DMS 273 (cell line): ENCODE measurements around the gene SIRT2.
"Not testable (repeated sequence)": the region's sequence is repeated elsewhere in the genome, so short reads cannot be mapped to it uniquely, and the experiment has no call there.

Experiments
- DNase-seq: peaks from one replicate; lab custom pipeline; 2025; ENCODE audit not compliant: unreplicated experiment; lab: John Stamatoyannopoulos, UW

SIRT2 gene

DNA sequence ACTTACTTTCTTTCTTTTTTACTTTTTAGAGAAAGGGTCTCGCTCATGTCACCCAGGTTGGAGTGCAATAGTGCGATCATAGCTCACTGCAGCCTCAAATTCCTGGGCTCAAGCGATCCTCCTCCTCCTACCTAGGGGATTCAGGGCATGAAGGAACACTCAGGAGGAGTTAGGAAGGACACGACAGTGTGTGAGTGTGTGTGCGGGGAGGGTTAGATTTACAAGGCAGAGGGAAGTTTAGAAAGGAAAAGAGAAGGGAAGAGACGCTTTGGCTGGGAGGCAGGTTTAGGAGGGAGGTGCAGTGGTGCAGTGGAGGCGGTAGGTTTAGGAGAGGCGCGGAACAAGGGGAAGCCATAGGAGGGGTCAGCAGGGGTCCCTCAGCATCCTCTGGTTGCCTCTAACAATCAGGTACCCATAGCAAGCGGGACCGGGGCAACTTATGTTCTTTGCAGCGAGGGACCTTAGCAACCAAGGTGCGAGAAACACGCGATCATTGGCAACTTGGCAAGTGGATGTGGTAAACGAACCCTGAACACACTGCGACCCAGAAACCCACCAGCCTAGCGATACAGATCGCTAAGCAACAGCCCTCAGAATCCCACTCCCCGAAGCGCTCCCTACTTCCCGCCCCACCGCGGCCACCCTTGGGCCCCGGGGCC, 501 bp downstream of the SIRT2 start:
- DNase-seq: peak; percentile 71

DNA sequence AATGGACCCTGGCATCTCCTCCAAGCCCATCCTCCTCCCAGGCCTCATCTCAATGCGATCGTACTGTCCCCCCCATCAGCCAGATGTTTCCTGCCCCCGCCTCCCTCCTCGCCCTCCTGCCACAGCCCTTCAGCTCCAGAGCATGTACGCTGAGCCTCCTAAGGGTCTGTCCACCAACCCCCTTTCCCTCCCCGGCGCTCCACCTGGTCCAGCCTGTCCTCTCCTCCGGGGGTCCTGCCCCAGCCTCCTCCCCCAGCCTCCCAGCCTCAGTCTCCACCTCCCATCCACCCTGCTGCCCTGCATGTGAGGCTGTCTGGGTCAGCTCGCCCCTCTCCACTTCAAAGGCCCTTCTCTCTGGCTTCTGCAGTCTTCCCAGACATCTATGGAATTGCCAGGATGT, 4.5 kb downstream of the SIRT2 start:
- DNase-seq: no peak

DNA sequence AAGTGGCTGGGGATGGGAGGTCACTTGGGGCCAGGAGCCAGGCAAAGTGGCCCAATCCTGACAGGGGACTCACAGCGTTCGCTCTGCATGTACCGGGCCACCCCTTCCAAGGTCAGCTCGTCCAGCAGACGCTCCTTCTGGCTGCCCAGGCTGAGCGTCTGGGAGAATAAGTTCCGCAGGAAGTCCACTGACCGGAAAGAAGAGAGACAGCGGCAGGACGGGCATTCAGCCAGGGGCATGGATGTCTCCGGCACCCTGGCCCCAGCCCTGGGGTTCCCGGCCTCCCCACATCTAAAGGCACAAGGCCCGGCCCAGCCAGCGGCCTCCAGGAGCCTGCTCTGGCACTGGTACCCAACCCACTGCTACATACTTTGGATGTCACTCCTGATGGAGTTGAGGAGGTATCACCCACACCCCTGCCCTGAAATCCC, 6.1 kb downstream of the SIRT2 start:
- no peak for DNase-seq

DNA sequence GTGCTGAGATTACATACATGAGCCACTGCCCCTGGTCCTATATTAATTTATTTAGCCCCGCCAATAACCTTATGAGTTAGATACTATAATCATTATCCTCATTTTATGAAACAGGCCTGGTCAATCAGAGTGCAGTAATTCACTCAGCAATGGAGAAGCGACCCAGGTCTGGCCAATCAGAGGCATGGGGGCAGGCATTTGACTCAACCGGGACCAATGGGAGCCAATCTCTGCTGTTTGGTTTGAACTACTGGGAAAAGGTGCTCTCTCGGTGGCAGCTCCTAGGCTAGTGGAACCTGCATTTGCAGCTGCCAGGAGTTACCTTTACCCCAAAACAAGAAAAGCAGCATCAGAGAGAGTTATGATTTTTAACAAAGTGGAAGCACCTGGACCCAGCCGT, 6.6 kb downstream of the SIRT2 start:
- no peak for DNase-seq

- DNase-seq: no peak
These were observed 7.6 kb downstream of the SIRT2 start for GRCh38 chr19:38891771-38892170.

DNA sequence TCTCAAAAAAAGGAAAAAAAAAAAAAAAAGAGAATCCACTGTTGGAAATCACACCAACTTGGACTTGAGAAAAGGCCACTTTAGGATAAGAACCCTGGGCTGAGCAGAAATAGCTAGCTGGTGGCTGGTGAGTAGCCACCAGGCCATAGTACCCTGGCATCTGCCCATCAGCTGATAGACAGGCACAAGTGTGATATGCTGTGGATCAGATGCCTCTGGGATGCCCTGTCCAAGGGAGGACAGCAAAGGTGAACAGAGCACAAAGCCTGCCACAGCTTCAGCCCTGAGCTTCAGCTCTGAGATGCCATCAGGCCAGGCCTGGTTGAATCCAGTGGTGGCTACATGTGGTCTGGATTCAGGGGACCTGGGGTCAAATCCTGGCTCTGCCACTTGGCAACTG, 8.7 kb downstream of the SIRT2 start:
- DNase-seq: no peak

GRCh38 chr19:38889803-38890202, 9.6 kb downstream of the SIRT2 start:
- DNase-seq: no peak

- no peak for DNase-seq
These were observed 10.5 kb downstream of the SIRT2 start for GRCh38 chr19:38888876-38889275.

DNA sequence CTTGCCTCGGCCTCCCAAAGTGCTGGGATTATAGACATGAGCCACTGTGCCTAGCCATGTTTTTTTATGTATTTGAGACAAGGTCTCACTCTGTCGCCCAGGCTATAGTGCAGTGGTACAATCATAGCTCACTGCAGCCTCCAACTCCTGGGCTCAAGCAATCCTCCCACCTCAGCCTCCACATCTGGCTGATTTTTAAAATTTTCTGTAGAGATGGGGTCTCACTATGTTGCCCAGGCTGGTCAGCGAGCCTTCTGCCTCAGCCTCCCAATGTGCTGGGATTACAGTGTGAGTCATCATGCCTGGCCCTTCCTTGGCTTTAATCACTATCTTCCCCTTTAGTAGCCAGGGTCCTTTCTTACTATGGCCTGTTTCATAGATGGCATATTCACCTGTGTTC, 14.7 kb downstream of the SIRT2 start:
- not testable (repeated sequence) for DNase-seq

DNA sequence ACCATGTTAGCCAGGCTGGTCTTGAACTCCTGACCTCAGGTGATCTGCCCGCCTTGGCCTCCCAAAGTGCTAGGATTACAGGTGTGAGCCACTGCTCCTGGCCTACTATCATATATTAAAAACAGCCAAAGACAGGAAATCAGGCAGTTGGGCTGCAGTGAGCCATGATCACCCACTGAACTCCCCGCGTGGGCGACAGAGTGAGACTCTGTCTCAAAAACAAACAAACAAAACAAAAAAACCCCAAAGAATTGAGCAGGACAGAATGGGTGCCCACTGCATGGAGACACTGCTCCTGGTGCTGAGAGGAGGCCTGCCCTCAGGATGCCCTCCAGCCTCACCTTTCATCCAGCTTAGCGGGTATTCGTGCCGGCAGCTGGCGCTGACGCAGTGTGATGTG, 16.1 kb downstream of the SIRT2 start:
- no peak for DNase-seq

DNA sequence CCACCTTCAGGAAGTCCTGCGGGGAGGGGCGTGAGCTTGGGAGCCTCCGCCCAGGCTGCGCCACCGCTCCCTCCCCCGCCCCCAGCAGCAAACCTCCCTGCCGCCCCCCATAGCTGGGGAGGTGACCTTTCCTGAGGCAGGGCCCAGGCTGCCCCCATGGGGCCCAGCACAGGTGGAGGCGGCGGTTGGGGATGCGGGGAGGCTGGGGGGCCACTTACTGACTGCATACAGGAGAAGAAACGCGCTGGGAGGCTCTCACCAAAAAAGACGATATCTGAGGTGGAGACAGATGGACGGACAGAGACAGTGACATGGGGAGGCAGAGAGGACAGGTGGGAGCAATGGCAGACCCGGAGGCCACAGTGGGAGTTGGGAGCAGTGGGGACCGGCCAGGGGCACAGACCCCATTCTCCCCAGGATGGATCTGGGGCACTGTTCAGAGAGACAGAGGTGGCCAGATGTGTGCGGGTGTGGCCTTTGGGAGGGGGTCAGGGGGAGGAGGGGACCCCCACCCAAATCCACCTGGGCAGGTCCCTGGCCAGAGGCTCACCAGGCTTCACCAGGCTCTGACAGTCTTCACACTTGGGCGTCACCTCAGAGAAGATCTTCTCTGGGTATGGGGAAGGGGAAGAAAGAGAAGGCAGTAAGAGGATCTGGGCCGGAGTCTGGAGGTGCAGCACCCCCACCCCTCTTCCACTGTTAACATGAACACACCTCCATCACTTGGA, 18.4 kb downstream of the SIRT2 start:
- no peak for DNase-seq

DNA sequence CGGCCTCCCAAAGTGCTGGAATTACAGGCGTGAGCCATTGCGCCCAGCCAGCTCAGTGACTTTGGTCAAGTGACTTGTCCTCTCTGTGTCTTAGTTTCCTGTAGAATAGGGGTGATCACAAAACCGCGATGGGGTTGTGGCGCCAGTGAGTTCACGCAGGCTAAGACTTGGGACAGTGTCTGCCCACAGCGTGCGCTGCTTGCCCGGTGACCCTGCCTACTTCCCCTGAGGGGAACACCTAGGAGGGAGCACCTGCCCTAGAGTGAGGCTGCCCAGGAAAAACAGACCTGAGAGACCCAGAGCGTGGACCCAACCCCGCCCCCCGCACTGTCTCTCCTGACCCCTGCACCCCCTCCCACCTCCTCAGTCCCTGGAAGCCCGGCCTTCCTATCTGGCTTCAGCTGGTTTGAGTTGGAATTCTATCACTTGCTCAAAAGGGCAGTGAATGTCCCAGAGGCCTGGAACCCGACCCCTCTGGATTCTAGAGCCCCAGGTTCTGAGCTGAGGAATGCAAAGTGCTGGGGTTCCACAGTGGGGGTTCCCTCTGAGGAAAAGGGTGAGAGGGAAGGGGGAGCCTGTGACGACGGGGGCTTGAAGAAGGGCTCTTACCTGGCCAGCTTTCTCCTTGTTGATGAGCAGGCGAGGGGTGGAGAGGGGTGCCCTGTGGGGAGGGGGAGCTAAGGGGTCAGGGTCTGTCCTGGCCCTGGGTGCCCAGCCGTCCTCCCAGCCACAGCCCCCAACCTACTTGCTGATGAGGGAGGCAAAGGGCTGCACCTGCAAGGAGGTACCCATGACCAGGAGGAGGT, 19.1 kb downstream of the SIRT2 start:
- DNase-seq: no peak

GRCh38 chr19:38879400-38879751, 20.0 kb downstream of the SIRT2 start:
- no peak for DNase-seq

- no peak for DNase-seq
These were observed 20.6 kb downstream of the SIRT2 start for GRCh38 chr19:38878575-38879399.

- DNase-seq: peak; percentile 78
These were observed 21.4 kb downstream of the SIRT2 start, which contains the start of gene RINL for GRCh38 chr19:38877781-38878574. RINL (minus strand) TSS chr19:38878275; CDS start chr19:38876742, 1,533 bp downstream.

DNA sequence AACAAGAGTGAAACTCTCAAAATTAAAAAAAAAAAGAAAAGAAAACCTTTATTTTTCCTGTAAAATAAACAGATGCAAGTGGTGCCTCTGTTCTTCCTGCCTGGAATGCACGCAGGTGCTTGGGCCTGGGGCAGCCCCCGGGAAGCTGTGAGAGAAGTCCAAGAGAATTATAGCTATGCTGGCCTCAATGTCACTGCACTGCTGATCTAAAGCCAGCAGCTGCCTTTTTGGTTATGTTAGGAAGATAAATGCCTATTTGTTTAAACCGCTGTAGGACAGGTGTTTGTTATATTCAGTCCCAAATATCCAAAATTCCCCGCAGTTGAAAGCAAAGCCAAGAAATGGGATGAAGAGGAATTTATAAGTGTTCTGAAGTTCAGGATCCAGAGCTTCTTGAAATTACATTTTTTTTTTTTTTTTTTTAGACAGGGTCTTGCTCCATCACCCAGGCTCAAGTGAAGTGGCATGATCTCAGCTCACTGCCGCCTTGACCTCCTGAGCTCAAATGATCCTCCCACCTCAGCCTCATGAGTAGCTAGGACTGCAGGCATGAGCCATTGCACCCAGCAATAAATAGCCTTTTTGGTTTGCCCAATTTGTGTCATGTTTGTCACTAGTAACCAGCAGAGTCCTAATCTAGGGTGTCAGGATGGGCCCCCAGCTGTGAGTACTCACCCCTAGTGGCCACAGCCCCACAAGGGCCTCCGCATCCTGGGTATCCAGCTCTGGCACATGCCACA, 23.6 kb downstream of the SIRT2 start:
- no peak for DNase-seq

GRCh38 chr19:38873400-38873799, 26.0 kb downstream of the SIRT2 start:
- DNase-seq: not testable (repeated sequence)

- DNase-seq: no peak
These were observed 28.8 kb downstream of the SIRT2 start for GRCh38 chr19:38870612-38871011.

DNA sequence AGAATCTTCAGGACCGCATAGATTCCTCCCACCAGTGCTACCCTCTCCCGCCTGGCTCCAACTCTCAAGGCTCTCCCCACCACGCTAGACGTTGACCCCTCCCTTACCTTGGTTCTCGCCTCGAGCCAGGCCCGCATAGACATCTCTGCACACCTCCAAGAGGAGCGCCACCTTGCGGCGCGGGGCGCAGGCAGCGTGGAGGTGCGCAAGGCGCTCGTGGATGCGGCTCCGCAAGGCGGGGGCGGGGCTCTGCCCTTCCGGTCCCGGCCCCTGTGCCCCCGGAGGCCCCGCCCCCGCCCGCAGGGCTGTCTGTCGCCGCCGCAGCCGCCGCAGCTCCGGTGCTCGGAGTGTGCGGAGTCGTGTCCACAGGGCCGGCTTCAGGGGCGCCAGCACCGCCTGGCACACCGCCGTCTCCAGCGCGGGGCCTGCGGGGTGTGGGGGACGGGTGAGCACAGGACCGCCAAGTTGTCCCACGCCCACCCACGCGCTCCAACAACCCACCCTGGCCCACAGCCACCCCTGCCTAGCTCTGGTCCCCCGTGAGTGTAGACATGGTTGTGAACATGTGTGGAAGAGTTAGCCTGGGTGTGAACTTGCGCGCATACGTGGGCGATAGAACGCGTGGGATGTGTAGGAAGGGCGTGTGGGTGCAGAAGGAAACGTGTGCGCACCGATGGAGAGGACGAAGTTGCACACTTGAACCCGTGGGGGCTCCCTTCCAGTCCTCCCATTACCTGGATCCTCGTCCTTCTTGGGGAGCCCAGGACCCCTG, 29.4 kb downstream of the SIRT2 start:
- DNase-seq: no peak
